HG02571 (cell line): ENCODE results near the gene IPMK.
"Not testable (repeated sequence)": the region's sequence is repeated elsewhere in the genome, so short reads cannot be mapped to it uniquely, and the experiment has no call there.

Experiments
- ATAC-seq: cut with Tn5 transposase; IDR thresholded peaks from one replicate; pipeline ENCODE4 v1.9.1; 2021; ENCODE audit warnings: mild to moderate bottlenecking, moderate library complexity; ENCODE audit not compliant: unreplicated experiment

IPMK gene

GRCh38 chr10:58158806-58159205 is 108.9 kb downstream of the IPMK start:
- no peak for ATAC-seq

GRCh38 chr10:58157076-58157766 is 110.5 kb downstream of the IPMK start:
- no peak for ATAC-seq

- ATAC-seq, result not testable (repeated sequence)
Measured at GRCh38 chr10:58155941-58156340, 111.8 kb downstream of the IPMK start.

GRCh38 chr10:58153751-58154150 is 113.9 kb downstream of the IPMK start:
- ATAC-seq, result no peak

GRCh38 chr10:58152673-58153263 is 114.9 kb downstream of the IPMK start:
- no peak for ATAC-seq

- no peak for ATAC-seq
Measured at GRCh38 chr10:58150290-58150689, 117.4 kb downstream of the IPMK start.

- ATAC-seq, result no peak
Measured at GRCh38 chr10:58143944-58144343, 123.8 kb downstream of the IPMK start.
